OCI-LY1 (cell line): ENCODE results near the gene KLC1.

Experiments used
- H2AFZ ChIP-seq: fragments of 200-600 bp; sonication (generic), shearing (Covaris generic); 2 replicates; pipeline ENCODE4 v1.6.0; 2014; ENCODE audit warnings: antibody characterized with exemption, mild to moderate bottlenecking, low read length
- H3F3A ChIP-seq: fragments of 200-600 bp; sonication (generic), shearing (Covaris generic); 2 replicates; pipeline ENCODE4 v1.6.0; 2014; ENCODE audit warnings: mild to moderate bottlenecking, antibody characterized with exemption, low read length, moderate library complexity; ENCODE audit not compliant: insufficient read depth
- H3K27ac ChIP-seq: fragments of 200-600 bp; sonication (generic); 2 replicates; pipeline ENCODE4 v1.5.1; 2014; ENCODE audit warnings: low read length, mixed run types, mild to moderate bottlenecking, low read depth; ENCODE audit not compliant: poor library complexity, severe bottlenecking
- H3K27me3 ChIP-seq: fragments of 200-600 bp; sonication (generic); 2 replicates; pipeline ENCODE4 v1.6.0; 2014; ENCODE audit warnings: antibody characterized with exemption, mild to moderate bottlenecking, low read length, moderate library complexity; ENCODE audit not compliant: insufficient read depth
- H3K36me3 ChIP-seq: fragments of 200-600 bp; sonication (generic); 2 replicates; pipeline ENCODE4 v1.6.1; 2014; ENCODE audit warnings: mild to moderate bottlenecking, antibody characterized with exemption, low read length, moderate library complexity, mixed read lengths; ENCODE audit not compliant: insufficient read depth
- H3K4me1 ChIP-seq: fragments of 200-600 bp; sonication (generic); 2 replicates; pipeline ENCODE4 v1.5.1; 2014; ENCODE audit warnings: mild to moderate bottlenecking, low read length, moderate library complexity; ENCODE audit not compliant: insufficient read depth, severe bottlenecking
- H3K4me2 ChIP-seq: fragments of 200-600 bp; sonication (generic), shearing (Covaris generic); 2 replicates; pipeline ENCODE4 v1.6.1; 2014; ENCODE audit warnings: low read length
- H3K4me3 ChIP-seq: fragments of 200-600 bp; sonication (generic); 2 replicates; pipeline ENCODE4 v1.5.1; 2014; ENCODE audit warnings: low read length, low read depth, mild to moderate bottlenecking, mixed read lengths; ENCODE audit not compliant: poor library complexity, severe bottlenecking
- H3K79me2 ChIP-seq: fragments of 200-600 bp; shearing (Covaris generic); 2 replicates; pipeline ENCODE4 v1.6.1; 2016; ENCODE audit warnings: mixed run types, low read length, mixed read lengths; ENCODE audit not compliant: insufficient read depth
- H3K9ac ChIP-seq: fragments of 200-600 bp; sonication (generic), shearing (Covaris generic); 2 replicates; pipeline ENCODE4 v1.6.1; 2014; ENCODE audit warnings: mild to moderate bottlenecking, low read length, mixed read lengths
- H3K9me2 ChIP-seq: fragments of 200-600 bp; sonication (generic), shearing (Covaris generic); 2 replicates; pipeline ENCODE4 v1.6.1; 2014; ENCODE audit warnings: low read depth, mild to moderate bottlenecking, low read length, mixed read lengths
- H3K9me3 ChIP-seq: fragments of 200-600 bp; shearing (Covaris generic); 2 replicates; pipeline ENCODE4 v1.6.1; 2014; ENCODE audit warnings: low read length, mixed read lengths
- H4K20me1 ChIP-seq: fragments of 200-600 bp; sonication (generic), shearing (Covaris generic); 2 replicates; pipeline ENCODE4 v1.6.0; 2016; ENCODE audit warnings: mild to moderate bottlenecking, low read length; ENCODE audit not compliant: insufficient read depth
- EZH2 ChIP-seq: fragments of 200-600 bp; sonication (generic), shearing (Covaris generic); IDR thresholded peaks from 2 replicates; pipeline ENCODE4 v1.8.0; 2017; ENCODE audit warnings: borderline replicate concordance, mixed run types, mild to moderate bottlenecking, antibody characterized with exemption, low read length, moderate library complexity, mixed read lengths
- TF ChIP-seq, protein P1 (sequence below): fragments of 200-600 bp; sonication (generic), shearing (Covaris generic); IDR thresholded peaks from 2 replicates; pipeline ENCODE4 v1.5.1; 2017; ENCODE audit warnings: mild to moderate bottlenecking, antibody characterized with exemption, low read length, moderate library complexity, mixed read lengths

KLC1 gene

DNA sequence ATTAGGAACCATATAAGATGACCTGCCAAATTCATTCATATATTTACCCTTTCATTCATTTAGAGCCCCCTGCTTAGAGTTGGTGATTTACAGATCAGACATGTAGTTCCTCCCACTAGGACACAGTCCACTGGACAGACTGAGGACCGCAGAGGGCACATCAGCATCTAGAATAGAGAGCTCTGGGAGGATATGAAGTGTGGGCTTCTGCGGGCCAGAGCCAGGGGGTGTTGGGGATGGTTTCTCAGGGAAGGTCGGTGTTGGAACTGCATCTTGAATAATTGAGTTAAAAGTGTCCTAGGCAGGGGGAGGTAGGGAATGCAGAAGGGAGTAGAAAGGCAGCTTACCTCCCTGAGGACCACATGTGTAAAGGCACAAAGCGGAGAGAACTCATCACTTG lies 42.9 kb downstream of the KLC1 start:
- H2AFZ ChIP-seq = no peak overlapping the region
- TF ChIP-seq, protein P1, sequence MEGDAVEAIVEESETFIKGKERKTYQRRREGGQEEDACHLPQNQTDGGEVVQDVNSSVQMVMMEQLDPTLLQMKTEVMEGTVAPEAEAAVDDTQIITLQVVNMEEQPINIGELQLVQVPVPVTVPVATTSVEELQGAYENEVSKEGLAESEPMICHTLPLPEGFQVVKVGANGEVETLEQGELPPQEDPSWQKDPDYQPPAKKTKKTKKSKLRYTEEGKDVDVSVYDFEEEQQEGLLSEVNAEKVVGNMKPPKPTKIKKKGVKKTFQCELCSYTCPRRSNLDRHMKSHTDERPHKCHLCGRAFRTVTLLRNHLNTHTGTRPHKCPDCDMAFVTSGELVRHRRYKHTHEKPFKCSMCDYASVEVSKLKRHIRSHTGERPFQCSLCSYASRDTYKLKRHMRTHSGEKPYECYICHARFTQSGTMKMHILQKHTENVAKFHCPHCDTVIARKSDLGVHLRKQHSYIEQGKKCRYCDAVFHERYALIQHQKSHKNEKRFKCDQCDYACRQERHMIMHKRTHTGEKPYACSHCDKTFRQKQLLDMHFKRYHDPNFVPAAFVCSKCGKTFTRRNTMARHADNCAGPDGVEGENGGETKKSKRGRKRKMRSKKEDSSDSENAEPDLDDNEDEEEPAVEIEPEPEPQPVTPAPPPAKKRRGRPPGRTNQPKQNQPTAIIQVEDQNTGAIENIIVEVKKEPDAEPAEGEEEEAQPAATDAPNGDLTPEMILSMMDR = no peak
- TF ChIP-seq EZH2 = no peak
- H3K4me1 ChIP-seq = no peaks in the 10 kb centered on the region
- peaks cover 94% of the 10 kb centered on the region for H3K36me3 ChIP-seq
- no peak overlapping the region for H3K4me2 ChIP-seq
- no peaks in the 10 kb centered on the region for H3F3A ChIP-seq
- H4K20me1 ChIP-seq = no peaks in the 10 kb centered on the region
- no peaks in the 10 kb centered on the region for H3K9me2 ChIP-seq
- no peak overlapping the region for H3K4me3 ChIP-seq
- no peak overlapping the region for H3K27ac ChIP-seq
- no peak overlapping the region for H3K9ac ChIP-seq
- no peaks in the 10 kb centered on the region for H3K9me3 ChIP-seq
- no peaks in the 10 kb centered on the region for H3K27me3 ChIP-seq
- H3K79me2 ChIP-seq = no peaks in the 10 kb centered on the region

DNA sequence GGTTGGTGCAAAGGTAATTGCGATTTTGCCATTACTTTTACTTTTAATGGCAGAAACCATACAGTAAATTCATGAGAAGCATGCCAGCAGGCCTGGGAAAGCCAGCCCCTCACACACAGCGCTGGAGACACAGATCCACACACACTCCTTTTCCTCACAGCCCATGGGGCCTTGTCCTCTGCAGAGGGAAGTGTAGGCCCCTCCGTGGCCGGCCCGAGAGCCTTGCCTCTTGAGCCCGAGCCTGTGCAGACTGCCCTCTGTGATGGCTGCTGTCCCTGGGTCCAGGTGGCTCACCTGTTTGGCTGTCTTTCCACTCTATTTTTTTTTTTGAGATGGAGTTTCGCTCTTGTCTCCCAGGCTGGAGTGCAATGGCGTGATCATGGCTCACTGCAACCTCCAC lies 46.9 kb downstream of the KLC1 start:
- Histone ChIP-seq H3K4me1 (peaks cover 15% of the 10 kb centered on the region), H3K4me2 (no peak overlapping the region), H3K27me3 (no peaks in the 10 kb centered on the region), H3F3A (peaks cover 5% of the 10 kb centered on the region; the same call in 1 of the 2 replicates), H3K9me3 (no peaks in the 10 kb centered on the region), H3K9ac (no peak overlapping the region), H3K36me3 (peaks cover 96% of the 10 kb centered on the region), H3K9me2 (no peaks in the 10 kb centered on the region), H3K27ac (no peak overlapping the region), H2AFZ (no peak overlapping the region), H4K20me1 (no peaks in the 10 kb centered on the region), H3K79me2 (no peaks in the 10 kb centered on the region), H3K4me3 (no peak overlapping the region)
- TF ChIP-seq EZH2 = no peak
- TF ChIP-seq, protein P1 = no peak

DNA sequence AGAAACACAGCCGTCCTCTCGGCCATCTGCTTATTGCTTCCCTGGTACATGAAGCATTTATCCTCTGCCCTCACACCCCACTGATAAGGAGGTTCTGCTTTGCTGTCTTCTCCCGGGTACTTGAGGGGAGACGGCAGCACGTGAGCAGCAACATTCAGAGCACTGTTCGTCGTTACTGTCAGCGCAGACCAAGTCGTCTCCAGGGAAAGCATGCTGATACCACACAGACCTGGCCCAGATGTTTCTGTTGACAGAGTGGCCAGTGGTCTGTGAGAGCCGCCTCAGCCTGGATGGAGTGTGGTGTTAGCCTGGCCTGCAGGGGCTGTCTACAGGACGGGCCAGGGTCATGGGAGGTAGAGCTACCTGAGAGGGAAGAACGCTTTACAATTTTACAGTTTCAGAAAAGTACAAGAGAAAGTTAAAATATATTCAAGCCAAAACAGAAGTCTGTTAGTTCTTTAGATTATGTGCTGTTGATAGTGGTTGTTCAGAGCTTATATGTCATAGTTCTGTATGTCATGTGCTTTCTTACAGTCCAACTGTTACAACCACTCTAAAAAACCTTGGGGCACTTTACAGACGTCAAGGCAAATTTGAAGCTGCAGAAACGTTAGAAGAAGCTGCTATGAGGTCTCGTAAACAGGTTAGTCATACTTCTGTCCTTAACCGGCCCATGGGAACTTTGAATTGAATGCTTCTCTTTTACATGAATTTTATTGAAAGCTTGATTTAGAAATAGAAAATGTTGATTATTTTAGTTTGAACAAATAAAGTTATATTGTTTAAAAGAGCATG lies 48.1 kb downstream of the KLC1 start:
- H3K27me3 ChIP-seq = no peaks in the 10 kb centered on the region
- peaks cover 5% of the 10 kb centered on the region; the same call in 1 of the 2 replicates for H3F3A ChIP-seq
- no peaks in the 10 kb centered on the region for H4K20me1 ChIP-seq
- H3K9ac ChIP-seq = no peak overlapping the region
- no peak overlapping the region for H2AFZ ChIP-seq
- peaks cover 15% of the 10 kb centered on the region for H3K4me1 ChIP-seq
- H3K27ac ChIP-seq = no peak overlapping the region
- H3K36me3 ChIP-seq = peaks cover 96% of the 10 kb centered on the region
- no peaks in the 10 kb centered on the region for H3K9me3 ChIP-seq
- H3K9me2 ChIP-seq = no peaks in the 10 kb centered on the region
- TF ChIP-seq, protein P1 = no peak
- no peak for TF ChIP-seq EZH2
- no peaks in the 10 kb centered on the region for H3K79me2 ChIP-seq
- no peak overlapping the region for H3K4me2 ChIP-seq
- H3K4me3 ChIP-seq = no peak overlapping the region
